ENCODE data around the gene ZNF598. TPM values are rescaled to one million over a fixed set of nuclear protein-coding genes. Genes with fewer than 3 reads are reported as not detected.
A peak's percentile ranks its signal among the peaks of the same experiment; 100 is the strongest.

Gene ZNF598
- total and polyA plus RNA-seq, 2 of the 13 experiments (the other 11 are each of a cell fraction or from before 2014, with no cell fraction given) = 13.5 to 14.2 TPM

- TF ChIP-seq HCFC1 (IDR thresholded peaks at IDR 0.05; ENCODE audit: low read depth, low read length) (peak; percentile 92), ZBTB7B (CRISPR knock-in tag; IDR thresholded peaks at IDR 0.05) (peak; percentile 22; the same call in 1 of the 2 replicates), PAX8 (CRISPR knock-in tag; IDR thresholded peaks at IDR 0.05; ENCODE audit: borderline replicate concordance) (no peak), PBX3 (CRISPR knock-in tag; IDR thresholded peaks at IDR 0.05; ENCODE audit: borderline replicate concordance) (no peak), ZNF333 (CRISPR knock-in tag; IDR thresholded peaks at IDR 0.05; ENCODE audit: borderline replicate concordance) (no peak; the same call in 1 of the 2 replicates), AHR (CRISPR knock-in tag; IDR thresholded peaks at IDR 0.05) (no peak; the same call in 1 of the 2 replicates), MXD1 (CRISPR knock-in tag; IDR thresholded peaks at IDR 0.05) (peak; percentile 64; the same call in 1 of the 2 replicates), FOXM1 (CRISPR knock-in tag; IDR thresholded peaks at IDR 0.05) (no peak), ARNT (IDR thresholded peaks at IDR 0.05) (no peak), REL (CRISPR knock-in tag; conservative IDR thresholded peaks at IDR 0.05) (no peak), ZNF570 (CRISPR knock-in tag; IDR thresholded peaks at IDR 0.05; ENCODE audit: borderline replicate concordance) (no peak), ZNF543 (CRISPR knock-in tag; IDR thresholded peaks at IDR 0.05) (no peak), ELK4 (CRISPR knock-in tag; IDR thresholded peaks at IDR 0.05; ENCODE audit: borderline replicate concordance) (no peak), ZNF652 (CRISPR knock-in tag; IDR thresholded peaks at IDR 0.05; ENCODE audit: borderline replicate concordance, low read depth) (no peak), REXO4 (CRISPR knock-in tag; IDR thresholded peaks at IDR 0.05; ENCODE audit: borderline replicate concordance) (no peak), HOMEZ (CRISPR knock-in tag; IDR thresholded peaks at IDR 0.05; ENCODE audit: low read depth) (peak; percentile 19; the same call in 1 of the 2 replicates), ZBTB1 (CRISPR knock-in tag; IDR thresholded peaks at IDR 0.05; ENCODE audit: borderline replicate concordance) (no peak), SIX4 (CRISPR knock-in tag; IDR thresholded peaks at IDR 0.05) (no peak), HIC2 (CRISPR knock-in tag; IDR thresholded peaks at IDR 0.05; ENCODE audit: low read depth) (no peak), ZNF878 (CRISPR knock-in tag; IDR thresholded peaks at IDR 0.05) (no peak)
Observed at GRCh38 chr16:1959269-1960039, 50.2 kb downstream of the ZNF598 start, which contains the start of gene NDUFB10 (continued).

All from HepG2 (cell line).